Measurements from ENCODE around the gene KRT16. TPM values are rescaled to one million over a fixed set of nuclear protein-coding genes. Genes with fewer than 3 reads are reported as not detected.
A peak's percentile ranks its signal among the peaks of the same experiment; 100 is the strongest.

KRT16 gene
- total and polyA plus RNA-seq, 2 of the 8 experiments (the other 6 are each of a cell fraction or from before 2014, with no cell fraction given) = not detected

GRCh38 chr17:41648411-41649195, 36.0 kb upstream of the KRT16 start (continued):
- TF ChIP-seq RAD21 (IDR thresholded peaks at IDR 0.05 in 1 of 2, conservative IDR thresholded peaks at IDR 0.05 in 1 of 2; ENCODE audit: low read depth in 2 of 2, low read length in 2 of 2) (peak; percentile 64 to 74), SP1 (IDR thresholded peaks at IDR 0.05; ENCODE audit: low read depth, low read length) (no peak)

Measured in H1 (cell line).